Natural killer cell (primary cell): ENCODE measurements around the gene TCERG1L. TPM values are rescaled to one million over a fixed set of nuclear protein-coding genes. Genes with fewer than 3 reads are reported as not detected.

Source experiments
- ATAC-seq, 3 donors: fragments of 150-1000 bp in 2 of 3; fragments of 200-7000 bp in 1 of 3; cut with Tn5 transposase; 1 replicate in 1 of 3; 2 replicates in 2 of 3; pipeline ENCODE4 v1.10.0; 2021; ENCODE audit warnings: mild to moderate bottlenecking in 2 of 3, moderate library complexity in 2 of 3
- DNase-seq, 2 donors: peaks; one replicate each; pipeline versions ENCODE4 v3.0.0 to v3.0.0-alpha.2; 2013 to 2021; ENCODE audit warnings: mixed read lengths in 1 of 2
- H3K27ac ChIP-seq: one replicate; pipeline ENCODE4 v1.5.1; 2013; ENCODE audit warnings: mild to moderate bottlenecking, low read length
- H3K27me3 ChIP-seq: one replicate; pipeline ENCODE4 v1.6.1; 2013; ENCODE audit warnings: low read length; ENCODE audit not compliant: control insufficient read depth, insufficient read depth
- H3K36me3 ChIP-seq: one replicate; pipeline ENCODE4 v1.6.1; 2013; ENCODE audit warnings: low read length; ENCODE audit not compliant: control insufficient read depth, insufficient read depth
- H3K4me1 ChIP-seq: one replicate; pipeline ENCODE4 v1.6.1; 2013; ENCODE audit warnings: low read length; ENCODE audit not compliant: control insufficient read depth, insufficient read depth
- H3K4me3 ChIP-seq: one replicate; pipeline ENCODE4 v1.5.1; 2013; ENCODE audit warnings: low read length
- H3K9me3 ChIP-seq: one replicate; pipeline ENCODE4 v1.6.1; 2013; ENCODE audit warnings: low read length; ENCODE audit not compliant: control insufficient read depth, insufficient read depth
- H3K27ac Mint-ChIP-seq, 2 donors: one replicate each; pipeline ENCODE4 v1.8.0; 2022; ENCODE audit warnings: mild to moderate bottlenecking in 2 of 2, mixed read lengths in 2 of 2, moderate library complexity in 1 of 2
- H3K27me3 Mint-ChIP-seq, 2 donors: one replicate each; pipeline ENCODE4 v1.8.0; 2022; ENCODE audit warnings: low read depth in 2 of 2, mixed read lengths in 2 of 2
- H3K36me3 Mint-ChIP-seq: one replicate; pipeline ENCODE4 v1.8.0; 2022; ENCODE audit warnings: mixed read lengths
- H3K4me1 Mint-ChIP-seq, 2 donors: one replicate each; pipeline ENCODE4 v1.8.0; 2022; ENCODE audit warnings: mixed read lengths in 2 of 2
- H3K4me3 Mint-ChIP-seq: one replicate; pipeline ENCODE4 v1.8.0; 2022; ENCODE audit warnings: mild to moderate bottlenecking, moderate library complexity, mixed read lengths
- H3K9me3 Mint-ChIP-seq, 2 donors: one replicate each; pipeline ENCODE4 v1.8.0; 2022; ENCODE audit warnings: mixed read lengths in 2 of 2
- CTCF ChIP-seq: fragments of 200-600 bp; IDR thresholded peaks from one replicate; pipeline ENCODE4 v1.8.0; 2022; ENCODE audit warnings: antibody characterized with exemption
- WGBS: methylation state at CpG from one replicate; pipeline ENCODE4 v1.1.7; 2013; ENCODE audit warnings: missing lambda C conversion rate; ENCODE audit not compliant: insufficient coverage; 5-methylcytosine and 5-hydroxymethylcytosine counted together
- intact Hi-C: fragments of 100-400 bp; cut with micrococcal nuclease; formaldehyde crosslinking; loops from one replicate; pipeline ENCODE4 v1.14.2; 2022
- total RNA-seq, 4 donors: library from RNA; stranded (reverse); fragments of 120-200 nt in 1 of 4; gene quantifications; one replicate each; pipeline versions ENCODE4 v1.2.3 to v1.2.4, GENCODE V29; 2013 to 2022

TCERG1L gene
- total RNA-seq, 3 donors from 2014 or later (not counting 1 experiment from before 2014, with no cell fraction given) = 0.48 TPM; not detected in 2

- H3K4me1 Mint-ChIP-seq = no peaks in the 10 kb centered on the region
- ATAC-seq = peak in 1 of 3 donors; percentile 21
Observed at GRCh38 chr10:131230166-131230565, 81.4 kb downstream of the TCERG1L start.

GRCh38 chr10:131227163-131227740, 84.3 kb downstream of the TCERG1L start:
- Histone ChIP-seq H3K4me1 (no peaks in the 10 kb centered on the region), H3K36me3 (no peaks in the 10 kb centered on the region), H3K27me3 (no peaks in the 10 kb centered on the region), H3K9me3 (no peaks in the 10 kb centered on the region), H3K4me3 (no peak overlapping the region), H3K27ac (no peak overlapping the region)
- intact Hi-C loops = no loop called here
- Mint-ChIP-seq H3K36me3 (no peaks in the 10 kb centered on the region), H3K27me3 (no peaks in the 10 kb centered on the region), H3K4me1 (no peaks in the 10 kb centered on the region), H3K27ac (no peak overlapping the region), H3K9me3 (no peaks in the 10 kb centered on the region), H3K4me3 (no peak overlapping the region)
- no peak for DNase-seq
- 95% methylated on average over 16 of the region's 16 CpGs for WGBS
- no peak for ATAC-seq
- TF ChIP-seq CTCF = no peak

More at GRCh38 chr10:131230166-131230565, 81.4 kb downstream of the TCERG1L start:
- H3K9me3 ChIP-seq = no peaks in the 10 kb centered on the region
- no peak overlapping the region for H3K27ac ChIP-seq
- Mint-ChIP-seq H3K27me3 (no peaks in the 10 kb centered on the region), H3K27ac (no peak overlapping the region), H3K4me3 (no peak overlapping the region), H3K36me3 (no peaks in the 10 kb centered on the region), H3K9me3 (no peaks in the 10 kb centered on the region)
- H3K27me3 ChIP-seq = no peaks in the 10 kb centered on the region
- TF ChIP-seq CTCF = no peak
- no peak overlapping the region for H3K4me3 ChIP-seq
- intact Hi-C loops = no loop called here
- no peaks in the 10 kb centered on the region for H3K4me1 ChIP-seq
- DNase-seq = no peak
- 85% methylated on average over 17 of the region's 17 CpGs for WGBS
- H3K36me3 ChIP-seq = no peaks in the 10 kb centered on the region

- no peaks in the 10 kb centered on the region for H3K36me3 Mint-ChIP-seq
- intact Hi-C loops = no loop called here
- no peak overlapping the region for H3K27ac ChIP-seq
- H3K4me3 ChIP-seq = no peak overlapping the region
- WGBS = 83% methylated on average over 16 of the region's 18 CpGs
- H3K9me3 ChIP-seq = no peaks in the 10 kb centered on the region
- H3K36me3 ChIP-seq = no peaks in the 10 kb centered on the region
- no peak overlapping the region for H3K27ac Mint-ChIP-seq
- DNase-seq (no peak), ATAC-seq (no peak)
- H3K9me3 Mint-ChIP-seq = no peaks in the 10 kb centered on the region
- H3K4me3 Mint-ChIP-seq = no peak overlapping the region
- H3K4me1 ChIP-seq = no peaks in the 10 kb centered on the region
- H3K27me3 ChIP-seq = no peaks in the 10 kb centered on the region
- no peaks in the 10 kb centered on the region for H3K4me1 Mint-ChIP-seq
- no peak for TF ChIP-seq CTCF
- no peaks in the 10 kb centered on the region for H3K27me3 Mint-ChIP-seq
Observed at GRCh38 chr10:131226446-131227162, 84.9 kb downstream of the TCERG1L start.
